Esophagus mucosa (tissue), 1 donor: Measurements from ENCODE around the gene MFAP3. TPM values are rescaled to one million over a fixed set of nuclear protein-coding genes. Genes with fewer than 3 reads are reported as not detected.
"Not testable (repeated sequence)": the region's sequence is repeated elsewhere in the genome, so short reads cannot be mapped to it uniquely, and the experiment has no call there.

Experiments used
- ATAC-seq: fragments of 200-7000 bp; cut with Tn5 transposase; one replicate; pipeline ENCODE4 v1.9.1; 2020
- total RNA-seq: library from RNA; stranded (reverse); gene quantifications from one replicate; pipeline ENCODE4 v1.2.4, GENCODE V29; 2023
- donor health status: DM: yes; HTN: yes; CAD: no.

MFAP3 gene
- total RNA-seq, 1 donor from 2014 or later, result 19.6 TPM

DNA sequence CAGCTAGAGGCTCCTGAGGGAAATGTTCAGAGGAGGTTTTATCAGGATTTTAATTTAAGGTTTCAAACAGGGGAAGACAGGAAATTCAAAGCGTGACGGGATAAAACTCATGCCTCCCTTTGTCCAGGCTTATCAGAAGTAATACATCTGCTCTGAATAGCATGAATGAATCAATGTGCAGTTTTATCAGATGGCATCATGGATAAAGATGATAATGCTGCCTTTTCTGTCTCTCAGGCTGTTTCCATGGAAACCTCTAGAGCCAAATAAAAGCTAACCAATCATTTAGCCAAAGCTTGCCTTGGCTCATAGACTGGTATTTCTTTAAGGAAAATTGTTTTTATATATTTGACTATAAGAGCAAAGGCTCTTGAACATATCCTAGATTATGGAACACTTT, 16.4 kb downstream of the MFAP3 start:
- ATAC-seq, result no peak

DNA sequence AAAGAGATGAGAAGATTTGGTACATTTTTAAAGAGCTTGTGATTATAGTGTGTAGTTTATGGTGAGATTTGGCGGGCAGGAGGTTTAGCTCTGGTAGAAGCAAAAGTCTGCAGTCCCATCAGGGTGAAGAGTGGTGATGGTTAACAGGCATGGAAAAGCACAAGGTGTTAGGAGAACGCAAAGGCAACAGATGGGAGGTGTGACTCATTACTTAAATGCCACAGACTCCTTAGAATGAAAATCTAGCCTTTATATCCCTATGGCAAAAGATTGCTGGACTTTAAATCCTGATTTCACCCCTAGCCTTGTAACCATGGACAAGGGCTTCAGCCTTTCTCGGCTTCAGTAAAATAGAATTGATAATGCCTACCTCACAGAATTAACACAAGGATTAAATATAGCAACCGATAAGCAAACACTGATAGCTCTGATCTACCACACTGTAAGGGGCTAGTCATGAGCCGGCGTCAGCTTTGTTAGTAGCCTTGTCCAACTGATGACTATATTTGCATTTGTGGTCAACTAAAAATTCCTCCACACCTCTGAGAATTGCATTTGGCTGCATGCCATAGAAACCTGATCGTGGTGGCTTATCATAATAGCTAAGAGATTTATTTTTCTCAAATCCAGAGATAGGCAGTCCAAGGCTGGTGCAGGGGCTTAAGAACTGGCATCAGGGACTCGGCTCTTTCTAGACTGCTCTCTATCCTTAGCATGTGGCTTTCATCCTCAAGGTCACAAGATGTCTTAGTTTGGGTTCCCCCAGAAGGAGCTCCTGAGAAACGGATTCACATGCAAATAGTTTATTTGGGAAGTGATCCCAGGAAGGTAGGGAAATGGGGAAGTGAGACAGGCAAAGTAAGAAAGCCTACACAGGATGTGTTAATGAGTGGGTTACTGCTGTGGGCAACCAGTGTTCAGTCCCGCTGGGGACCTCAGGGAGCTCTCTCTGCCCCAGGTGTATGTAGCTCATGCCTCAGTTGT, 19.6 kb downstream of the MFAP3 start:
- no peak for ATAC-seq

DNA sequence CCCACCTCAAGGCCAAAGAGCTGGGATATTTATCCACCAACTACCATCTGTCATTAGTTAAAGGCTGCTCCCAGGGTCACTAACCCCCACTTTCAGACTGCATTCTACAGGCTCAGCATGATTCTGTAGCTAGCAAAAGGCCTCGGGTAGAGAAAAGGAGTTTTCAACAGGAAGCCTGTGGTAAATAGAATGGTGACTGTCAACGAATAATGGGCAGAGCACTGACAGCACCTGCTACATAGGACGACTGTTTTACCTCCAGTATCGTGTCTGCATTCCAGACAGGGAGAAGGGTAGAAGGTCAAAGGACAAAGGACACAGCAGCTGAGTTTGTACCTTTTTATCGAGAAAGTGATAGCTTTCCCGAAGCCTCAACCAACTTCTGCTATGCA, 20.3 kb downstream of the MFAP3 start:
- no peak for ATAC-seq

DNA sequence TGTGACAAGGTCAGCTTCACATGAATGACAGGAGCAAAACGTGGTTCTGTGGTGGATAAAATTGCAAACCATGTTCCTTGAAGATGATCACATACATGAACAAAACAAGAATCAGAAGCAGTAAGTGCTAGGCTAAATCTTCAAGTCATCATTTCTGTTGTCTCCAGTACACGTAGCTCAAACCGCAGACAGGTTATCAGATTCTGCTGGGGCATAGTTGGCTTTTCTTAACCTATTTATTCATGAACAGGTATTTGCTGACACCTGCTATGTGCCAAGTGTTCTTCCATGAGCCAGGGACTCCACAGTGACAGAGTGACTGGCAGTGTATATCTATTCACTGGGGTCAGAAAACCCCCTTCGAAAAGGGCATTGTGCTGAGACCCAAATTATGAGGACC, 20.8 kb downstream of the MFAP3 start:
- no peak for ATAC-seq

DNA sequence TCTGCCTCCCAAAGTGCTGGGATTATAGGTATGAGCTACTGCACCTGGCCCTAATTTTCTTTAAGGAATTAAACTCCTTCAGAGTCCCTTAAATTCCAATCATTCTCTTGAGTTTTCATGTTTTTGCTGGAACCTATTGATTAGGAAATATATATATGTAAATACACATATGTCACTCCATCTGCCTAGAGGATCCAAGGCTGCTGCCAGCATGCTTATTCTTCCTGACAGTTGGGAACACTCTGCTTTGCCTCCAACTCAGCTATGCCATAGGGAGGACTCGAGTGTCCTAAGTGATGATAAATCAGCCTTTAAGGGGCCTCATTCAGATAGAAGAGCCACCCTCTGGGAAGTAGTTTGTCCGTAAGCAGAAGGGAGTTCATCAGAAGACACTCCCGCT, 21.8 kb downstream of the MFAP3 start:
- no peak for ATAC-seq

DNA sequence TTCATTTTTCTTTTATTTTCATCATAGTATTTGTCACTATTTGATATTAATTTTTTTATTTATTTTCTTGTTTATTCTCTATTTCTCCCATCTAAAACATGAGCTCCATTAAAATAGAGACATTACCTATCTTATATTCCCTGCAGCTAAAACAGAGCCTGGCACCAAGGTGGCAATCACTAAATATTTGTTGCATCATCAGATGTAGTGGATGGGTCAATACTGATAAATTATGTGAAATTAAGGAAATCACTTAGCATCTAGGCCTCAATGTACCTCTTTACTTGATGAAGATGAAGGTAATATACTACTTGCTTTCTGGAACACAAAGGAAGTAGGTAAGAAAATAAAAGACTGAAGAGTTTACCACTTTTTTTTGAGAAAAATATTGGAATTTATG, 24.6 kb downstream of the MFAP3 start:
- ATAC-seq, result no peak

DNA sequence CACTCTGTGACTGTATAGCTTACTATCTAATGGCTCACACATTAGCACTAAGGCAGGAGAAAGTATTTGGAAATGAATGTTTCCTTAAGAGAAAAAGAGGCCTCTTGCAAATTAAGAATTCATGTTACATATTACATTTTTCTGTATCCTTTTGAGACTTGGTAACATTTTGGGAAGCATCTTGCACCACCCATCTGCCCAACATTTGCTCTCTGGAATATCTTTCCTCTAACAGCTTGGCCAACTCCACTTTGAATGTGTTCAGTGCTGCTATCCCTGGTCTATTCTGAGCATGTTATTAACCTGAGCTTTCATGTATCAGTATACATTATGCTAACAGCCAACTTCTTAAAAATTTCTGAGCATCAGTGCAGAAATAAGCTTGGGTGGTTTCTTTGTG, 27.2 kb downstream of the MFAP3 start:
- ATAC-seq, result no peak

DNA sequence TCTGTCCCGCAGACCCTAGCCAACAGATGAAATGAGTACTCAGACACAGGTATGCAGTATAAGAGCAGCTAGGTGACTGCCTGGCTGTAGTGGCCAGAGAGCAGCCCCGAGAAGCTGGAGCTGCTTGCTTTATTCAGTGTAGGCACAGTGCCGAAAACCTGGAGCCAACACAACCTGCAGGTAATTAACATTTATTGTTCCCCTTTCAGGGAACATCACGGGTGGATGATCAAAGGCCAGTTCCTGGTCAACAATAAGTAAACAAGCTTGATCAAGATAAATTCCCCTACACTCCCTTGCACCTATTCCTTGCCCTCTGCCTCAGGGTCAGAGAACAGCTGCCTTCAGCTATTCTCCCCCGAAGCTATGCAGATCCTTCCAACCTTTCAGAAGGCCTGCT, 31.1 kb downstream of the MFAP3 start:
- ATAC-seq, result not testable (repeated sequence)

DNA sequence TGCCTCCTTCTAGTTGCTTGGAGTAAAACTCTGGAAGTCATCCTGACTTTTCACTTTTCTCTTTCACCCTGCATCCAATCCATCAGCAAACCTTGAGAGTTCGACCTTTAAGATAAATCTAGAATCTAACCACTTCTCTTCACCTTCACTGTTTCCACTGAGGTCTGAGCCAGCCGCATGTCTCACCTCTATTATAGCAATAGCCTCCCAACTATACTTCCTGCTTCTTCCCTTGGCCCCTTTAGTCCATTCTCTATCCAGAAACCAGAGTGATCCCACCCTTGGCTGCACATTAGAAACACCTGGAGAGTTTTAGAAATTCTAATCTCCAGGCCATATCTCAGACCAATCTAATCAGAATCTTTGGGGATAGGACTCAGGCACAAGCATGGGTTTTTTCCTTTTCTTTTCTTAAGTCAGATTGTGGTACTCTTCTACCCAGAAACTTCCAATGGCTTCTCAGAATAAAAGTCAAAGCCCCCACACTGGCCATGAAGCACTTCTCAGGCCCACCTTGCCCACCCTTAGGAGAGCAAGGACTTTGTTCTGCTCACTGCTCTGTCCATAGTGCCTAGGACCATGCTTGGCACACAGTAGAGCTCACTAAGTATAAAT, 33.1 kb downstream of the MFAP3 start:
- no peak for ATAC-seq

DNA sequence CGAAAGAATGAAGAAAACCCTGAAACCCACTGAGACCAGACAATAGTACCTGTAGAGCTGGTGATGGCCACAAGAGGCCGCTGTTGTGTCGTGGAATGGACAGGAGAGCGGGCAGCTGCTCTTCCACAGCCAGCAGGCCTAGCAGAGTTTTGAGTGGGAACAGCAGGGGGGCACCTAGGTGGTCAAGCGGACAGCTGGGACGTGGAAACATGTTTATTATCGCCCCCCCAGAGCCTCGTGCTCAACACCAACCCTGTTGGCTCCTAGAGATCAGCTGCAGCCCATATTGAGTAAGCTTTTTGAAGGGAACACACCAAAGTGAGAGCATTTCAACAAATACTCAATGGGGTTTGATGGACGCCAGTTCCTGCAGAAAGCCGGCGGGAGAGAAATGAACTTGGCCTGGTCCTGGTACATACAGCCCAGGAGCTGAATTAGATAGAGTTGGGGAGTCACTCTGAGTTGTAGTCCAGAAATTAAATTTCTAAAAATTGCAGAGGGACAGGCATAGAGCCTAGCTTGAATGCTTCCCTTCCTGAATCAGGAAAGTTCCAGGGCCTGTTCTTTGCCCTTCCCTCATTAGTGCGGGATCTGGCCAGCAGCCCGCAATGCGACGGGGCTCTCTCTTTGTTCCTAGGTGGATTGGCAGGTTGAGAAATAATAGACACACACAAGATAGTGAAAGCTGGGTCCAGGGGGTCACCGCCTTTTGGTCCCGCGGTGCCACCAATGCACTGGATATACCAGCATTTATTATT, 33.8 kb downstream of the MFAP3 start:
- ATAC-seq, result peak; percentile 89

DNA sequence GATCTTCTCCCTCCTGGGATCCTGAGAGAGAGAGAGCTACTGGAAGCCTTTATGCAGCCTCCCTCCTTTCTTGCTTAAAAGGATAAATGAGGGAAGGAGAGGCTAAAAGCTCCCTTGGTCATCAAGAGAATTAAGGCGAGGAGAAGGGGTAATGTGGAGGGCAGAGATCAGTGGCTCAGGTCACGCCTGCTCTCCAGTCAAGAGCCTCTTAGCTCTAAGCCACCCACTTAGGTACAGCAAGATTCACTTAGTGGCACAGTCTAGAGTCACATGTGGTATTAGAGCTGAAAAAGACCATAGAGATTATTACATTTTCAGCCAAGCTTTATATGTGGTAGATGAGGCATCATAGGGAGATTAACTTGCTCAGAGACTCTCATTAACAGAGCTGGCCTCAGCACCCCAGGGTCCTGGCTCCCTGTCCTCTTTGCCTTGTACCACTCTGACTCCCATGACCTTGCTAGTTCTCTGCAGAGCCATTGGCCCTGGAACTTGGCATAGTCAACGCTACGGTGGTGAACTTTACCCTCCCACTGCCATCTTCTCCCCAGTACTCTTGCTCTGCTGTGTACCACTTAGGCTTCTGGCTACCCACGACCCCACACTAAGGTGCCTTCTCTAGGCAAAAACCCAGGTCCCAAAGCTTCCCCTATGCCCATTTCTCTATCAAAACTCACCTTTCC, 37.6 kb downstream of the MFAP3 start:
- no peak for ATAC-seq

DNA sequence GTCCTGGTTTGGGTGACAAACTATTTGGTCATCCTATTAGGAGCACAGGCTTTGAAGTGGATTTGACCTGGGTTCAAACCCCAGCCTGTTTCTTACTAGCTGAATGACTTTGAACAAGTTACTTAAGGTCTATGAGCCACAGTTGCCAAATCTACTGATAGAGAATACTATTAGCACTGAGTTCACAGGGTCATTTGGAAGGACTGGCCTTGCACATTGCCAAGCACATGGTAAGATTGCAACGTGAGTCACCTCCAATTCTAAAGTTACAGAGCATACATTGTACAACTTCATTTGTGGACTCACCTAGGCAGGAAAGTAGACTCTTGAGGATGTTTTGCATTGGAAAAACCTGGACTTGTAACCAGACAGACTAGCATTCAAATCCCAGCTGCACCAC, 38.9 kb downstream of the MFAP3 start:
- ATAC-seq, result peak; percentile 82

DNA sequence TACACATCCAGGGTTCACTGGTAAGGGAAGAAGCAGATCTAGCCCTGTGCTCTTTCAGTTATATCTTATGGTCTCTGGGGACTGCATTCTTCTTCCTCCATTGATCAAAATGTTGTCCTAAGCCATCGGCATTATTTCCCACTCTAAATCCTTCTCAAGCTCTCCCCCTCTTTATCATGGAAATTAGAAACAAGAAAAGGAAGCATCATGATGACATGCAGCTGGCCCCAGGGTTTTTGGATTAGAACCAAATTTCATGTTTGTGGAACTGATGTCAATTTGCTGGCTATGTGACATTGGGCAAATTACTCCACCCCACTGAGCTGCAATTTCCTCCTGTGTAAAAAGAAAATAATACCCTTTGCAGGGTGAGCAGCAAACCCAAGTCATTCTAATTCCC, 39.5 kb downstream of the MFAP3 start:
- no peak for ATAC-seq

DNA sequence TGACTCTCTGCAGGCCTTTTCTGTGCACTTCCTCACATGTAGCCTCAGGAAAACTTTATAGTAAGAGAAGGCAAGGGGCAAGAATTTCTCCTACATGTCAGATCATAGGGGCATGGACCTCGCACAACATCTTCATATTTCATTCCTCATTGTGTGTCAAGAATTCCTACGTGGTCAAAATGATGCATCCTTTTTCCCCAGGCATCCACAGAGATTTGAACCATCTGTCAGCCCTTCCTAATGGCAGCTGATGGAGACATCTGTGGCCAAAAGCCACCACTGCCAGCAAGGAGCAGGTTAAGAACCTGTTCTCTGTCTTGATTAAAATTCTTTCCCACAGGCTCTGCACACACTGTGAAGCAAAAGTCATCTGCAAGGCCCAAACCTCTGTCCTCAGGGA, 42.5 kb downstream of the MFAP3 start:
- no peak for ATAC-seq

DNA sequence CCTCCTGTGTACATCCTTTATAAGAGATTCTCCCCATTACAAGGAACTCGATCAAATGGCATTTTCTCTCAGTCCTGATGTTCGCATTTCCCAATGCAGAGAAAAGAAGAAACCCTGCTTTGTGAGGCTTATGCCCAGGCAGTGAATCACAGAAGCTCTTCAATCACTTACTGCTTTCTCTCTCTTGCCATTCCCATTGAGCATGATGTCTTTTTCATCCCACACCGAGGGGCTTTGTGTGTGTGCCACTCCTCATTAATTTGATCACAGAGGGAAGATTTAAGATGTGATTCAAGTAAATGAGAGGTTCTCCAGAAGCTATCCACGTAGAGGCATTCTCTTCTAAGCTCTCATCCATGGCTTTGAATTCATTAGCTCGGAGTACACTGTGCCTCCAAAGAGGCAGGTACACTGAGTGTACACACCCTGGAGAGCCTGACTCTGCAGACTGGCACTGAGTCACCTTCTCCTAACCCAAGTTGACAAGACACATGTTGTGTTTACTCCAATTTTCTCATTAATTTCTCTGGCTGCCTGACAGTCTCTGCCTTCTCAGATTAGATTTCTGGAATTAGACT, 45.4 kb downstream of the MFAP3 start:
- ATAC-seq, result peak; percentile 68

DNA sequence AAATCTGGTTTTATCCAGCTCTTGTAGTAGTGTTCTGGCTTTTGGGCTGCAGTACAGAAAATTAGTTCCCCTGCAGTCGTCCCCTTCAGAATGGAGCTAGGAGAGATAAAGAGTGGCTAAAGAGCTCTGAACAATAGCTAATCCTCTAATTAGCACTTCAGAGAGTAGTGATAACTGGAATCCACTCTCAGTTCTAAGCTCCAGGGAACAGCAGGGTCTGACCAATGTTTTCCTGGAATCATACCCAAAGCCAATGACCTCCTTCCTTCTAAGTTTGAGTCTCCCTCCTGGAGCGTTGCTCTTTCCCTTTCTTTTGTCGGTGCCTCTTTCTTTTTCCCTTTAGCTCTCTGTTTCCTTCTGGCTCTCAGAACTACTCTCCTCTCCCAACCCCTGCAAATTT, 47.4 kb downstream of the MFAP3 start:
- ATAC-seq, result no peak

DNA sequence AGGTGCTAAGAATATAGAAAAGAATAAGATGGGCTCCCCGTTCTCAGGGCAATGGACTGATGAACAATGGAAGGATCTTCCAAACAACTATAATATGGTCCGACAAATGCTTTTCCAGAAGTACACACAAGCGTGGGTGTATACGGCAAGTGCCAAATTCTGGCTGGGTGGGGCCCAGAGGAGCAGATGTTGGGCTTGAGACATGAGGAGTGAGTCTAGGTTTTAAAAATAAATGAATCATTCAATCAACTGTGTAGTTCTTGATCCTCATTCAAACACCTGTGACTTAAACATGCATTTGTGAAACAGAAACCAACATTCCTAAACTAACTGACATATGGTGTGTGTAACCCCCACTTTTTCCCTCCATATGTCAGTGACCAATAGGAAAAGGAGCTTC, 47.9 kb downstream of the MFAP3 start:
- no peak for ATAC-seq

DNA sequence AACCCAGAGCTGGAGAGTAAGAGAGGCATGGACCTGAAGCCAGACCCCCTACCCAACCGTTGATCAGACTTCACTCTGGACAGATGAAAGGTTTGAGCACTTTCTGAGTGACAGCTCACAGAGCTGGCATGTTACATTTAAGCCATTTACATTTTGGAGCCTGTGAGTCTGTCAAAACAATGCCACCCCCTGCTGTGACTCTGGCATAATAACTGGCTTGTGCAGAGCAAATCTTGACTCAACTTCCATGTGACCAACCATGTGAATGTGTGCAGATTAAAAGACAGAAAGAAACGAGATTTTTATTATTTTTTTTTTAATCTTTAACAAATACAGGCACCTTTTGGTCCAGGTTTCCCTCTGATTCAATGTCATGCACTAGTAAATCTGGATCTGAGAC, 48.5 kb downstream of the MFAP3 start:
- ATAC-seq, result no peak

DNA sequence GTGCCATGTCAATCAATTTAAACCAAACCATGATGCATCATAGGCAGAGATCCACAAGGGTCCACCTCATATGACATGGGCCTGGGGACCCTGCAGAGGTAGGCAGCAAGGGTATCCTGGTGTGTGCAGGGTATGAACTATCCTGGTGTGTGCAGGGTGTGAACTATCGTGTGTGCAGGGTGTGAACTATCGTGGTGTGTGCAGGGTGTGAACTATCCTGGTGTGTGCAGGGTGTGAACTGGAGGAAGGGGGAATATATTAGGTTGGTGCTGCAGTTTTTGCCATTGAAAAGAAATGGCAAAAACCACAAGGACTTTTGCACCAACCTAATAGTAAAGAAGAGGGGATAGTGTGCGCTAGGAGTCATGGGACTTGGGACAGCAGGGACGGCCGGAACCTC, 50.0 kb downstream of the MFAP3 start:
- ATAC-seq, result no peak

DNA sequence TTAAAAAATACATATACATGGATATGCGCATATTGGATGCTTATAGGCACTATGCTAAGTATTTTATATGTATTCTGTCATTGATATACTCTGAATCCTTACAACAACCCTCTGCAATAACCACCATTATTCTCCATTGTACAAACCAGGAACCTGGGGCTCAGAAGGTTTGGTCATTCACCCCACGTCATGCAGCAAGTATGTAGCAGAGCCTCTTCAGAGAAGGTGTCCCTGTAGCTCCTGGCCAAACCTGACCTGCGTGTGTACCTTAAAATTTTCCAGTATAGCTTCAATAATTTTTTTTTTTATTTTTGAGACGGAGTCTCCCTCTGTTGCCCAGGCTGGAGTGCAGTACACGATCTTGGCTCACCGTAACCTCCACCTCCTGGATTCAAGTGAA, 51.9 kb downstream of the MFAP3 start:
- ATAC-seq, result no peak

DNA sequence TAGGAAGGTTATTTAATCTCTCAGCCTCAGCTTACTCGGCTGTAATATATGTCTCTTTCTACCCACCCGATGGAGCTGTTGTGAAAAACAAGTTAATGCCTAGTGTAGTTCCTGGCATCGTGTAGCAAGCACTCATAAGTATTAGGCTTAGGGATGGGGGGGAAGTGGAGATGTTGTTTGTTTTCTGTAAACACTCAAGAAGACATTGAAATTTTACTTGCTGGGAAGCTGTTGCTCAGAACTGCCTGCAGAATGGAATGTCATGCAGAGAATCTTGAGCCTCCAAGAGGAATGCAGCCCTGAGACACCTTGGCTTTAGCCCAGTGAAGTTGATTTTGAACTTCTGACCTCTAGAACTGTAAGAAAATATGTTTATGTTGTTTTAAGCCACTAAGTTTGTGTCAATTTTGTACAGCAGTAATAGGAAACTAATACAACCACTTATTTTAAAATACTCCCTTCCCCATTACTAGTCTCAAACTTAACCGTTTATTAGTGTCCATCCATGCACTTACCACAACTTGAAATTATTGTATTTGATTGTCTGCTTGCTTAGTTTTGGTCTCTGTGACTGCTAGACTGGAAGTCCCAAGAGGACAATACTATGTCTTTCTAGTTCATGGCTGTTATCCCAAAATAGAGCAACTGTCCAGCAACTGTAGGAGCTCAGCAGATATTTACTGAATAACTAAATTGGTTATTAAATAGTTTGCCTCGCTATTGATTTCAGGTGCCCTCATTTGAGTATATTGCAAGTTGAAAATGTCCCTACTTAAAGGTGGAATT, 53.8 kb downstream of the MFAP3 start:
- ATAC-seq, result no peak

DNA sequence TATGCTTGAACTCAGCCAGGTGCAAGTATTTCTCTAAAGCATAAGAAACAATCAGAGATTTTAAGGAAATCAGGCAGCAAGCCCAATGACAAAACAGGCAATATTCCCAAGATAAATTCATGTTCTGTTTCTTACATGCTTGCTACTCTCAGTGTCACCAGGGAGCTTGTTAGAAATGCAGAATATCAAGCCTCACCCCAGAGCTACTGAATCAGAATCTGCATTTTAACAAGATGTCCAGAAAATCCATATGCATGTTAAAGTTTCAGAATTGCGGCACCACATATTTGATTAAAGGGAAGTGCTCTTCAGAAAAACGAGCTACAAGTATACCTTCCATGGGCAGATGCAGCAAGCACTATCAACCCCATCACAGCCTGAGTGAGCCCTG, 54.4 kb downstream of the MFAP3 start:
- ATAC-seq, result no peak
